ENCODE measurements around the gene DYRK1B. TPM values are rescaled to one million over a fixed set of nuclear protein-coding genes. Genes with fewer than 3 reads are reported as not detected.

Gene DYRK1B
- total RNA-seq, 1 experiment from 2014 or later = 16.0 TPM

DNA sequence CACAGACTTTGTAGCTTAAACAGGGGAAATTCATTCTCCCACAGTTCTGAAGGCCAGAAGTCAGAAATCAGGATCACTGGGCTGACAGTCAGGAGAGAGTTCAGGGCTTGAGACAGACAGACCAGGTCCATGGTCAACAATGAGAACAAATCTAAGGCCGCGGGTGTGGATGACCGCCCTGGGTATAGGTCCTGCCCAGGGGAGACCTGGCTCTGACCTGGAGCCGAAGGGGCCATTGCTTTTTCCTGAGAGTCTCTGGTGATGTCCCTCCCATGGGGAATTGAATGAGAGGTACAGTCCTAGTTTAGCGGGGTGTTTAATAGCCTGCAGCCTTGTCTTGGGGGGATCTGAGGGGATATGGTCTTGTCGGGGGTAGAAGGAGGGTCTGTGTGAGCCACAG, 37.4 kb upstream of the DYRK1B start:
- intact Hi-C loops (cut with micrococcal nuclease; ENCODE audit: unreplicated experiment) = no loop called here
- ChIA-PET POLR2A (ENCODE audit: low non-redundant PET) (no interaction called here), CTCF (no interaction called here)
- no peak for TF ChIP-seq EZH2 (IDR thresholded peaks at IDR 0.05; ENCODE audit: borderline replicate concordance, low read depth, low read length, poor library complexity, severe bottlenecking)
- TF ChIP-seq, protein P1, sequence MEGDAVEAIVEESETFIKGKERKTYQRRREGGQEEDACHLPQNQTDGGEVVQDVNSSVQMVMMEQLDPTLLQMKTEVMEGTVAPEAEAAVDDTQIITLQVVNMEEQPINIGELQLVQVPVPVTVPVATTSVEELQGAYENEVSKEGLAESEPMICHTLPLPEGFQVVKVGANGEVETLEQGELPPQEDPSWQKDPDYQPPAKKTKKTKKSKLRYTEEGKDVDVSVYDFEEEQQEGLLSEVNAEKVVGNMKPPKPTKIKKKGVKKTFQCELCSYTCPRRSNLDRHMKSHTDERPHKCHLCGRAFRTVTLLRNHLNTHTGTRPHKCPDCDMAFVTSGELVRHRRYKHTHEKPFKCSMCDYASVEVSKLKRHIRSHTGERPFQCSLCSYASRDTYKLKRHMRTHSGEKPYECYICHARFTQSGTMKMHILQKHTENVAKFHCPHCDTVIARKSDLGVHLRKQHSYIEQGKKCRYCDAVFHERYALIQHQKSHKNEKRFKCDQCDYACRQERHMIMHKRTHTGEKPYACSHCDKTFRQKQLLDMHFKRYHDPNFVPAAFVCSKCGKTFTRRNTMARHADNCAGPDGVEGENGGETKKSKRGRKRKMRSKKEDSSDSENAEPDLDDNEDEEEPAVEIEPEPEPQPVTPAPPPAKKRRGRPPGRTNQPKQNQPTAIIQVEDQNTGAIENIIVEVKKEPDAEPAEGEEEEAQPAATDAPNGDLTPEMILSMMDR (conservative IDR thresholded peaks at IDR 0.05; ENCODE audit: low read depth, low read length) = no peak
- no peak for DNase-seq (ENCODE audit: low spot score)
- BruUV-seq (replicated peaks) = no TSS peak
- Histone ChIP-seq H3K9me3 (ENCODE audit: low read depth, low read length, poor library complexity, severe bottlenecking) (no peaks in the 10 kb centered on the region), H3K27ac (ENCODE audit: low read depth, low read length, poor library complexity, severe bottlenecking) (no peak overlapping the region), H3K36me3 (ENCODE audit: insufficient read depth, low read length, poor library complexity, severe bottlenecking) (peaks cover 4% of the 10 kb centered on the region), H3K4me1 (ENCODE audit: insufficient read depth, low read length, poor library complexity, severe bottlenecking) (no peaks in the 10 kb centered on the region), H3K4me3 (ENCODE audit: low read depth, low read length, poor library complexity, severe bottlenecking) (no peak overlapping the region), H3K27me3 (replicated peaks; ENCODE audit: insufficient read depth, low read depth, low read length, poor library complexity) (no peaks in the 10 kb centered on the region)

DNA sequence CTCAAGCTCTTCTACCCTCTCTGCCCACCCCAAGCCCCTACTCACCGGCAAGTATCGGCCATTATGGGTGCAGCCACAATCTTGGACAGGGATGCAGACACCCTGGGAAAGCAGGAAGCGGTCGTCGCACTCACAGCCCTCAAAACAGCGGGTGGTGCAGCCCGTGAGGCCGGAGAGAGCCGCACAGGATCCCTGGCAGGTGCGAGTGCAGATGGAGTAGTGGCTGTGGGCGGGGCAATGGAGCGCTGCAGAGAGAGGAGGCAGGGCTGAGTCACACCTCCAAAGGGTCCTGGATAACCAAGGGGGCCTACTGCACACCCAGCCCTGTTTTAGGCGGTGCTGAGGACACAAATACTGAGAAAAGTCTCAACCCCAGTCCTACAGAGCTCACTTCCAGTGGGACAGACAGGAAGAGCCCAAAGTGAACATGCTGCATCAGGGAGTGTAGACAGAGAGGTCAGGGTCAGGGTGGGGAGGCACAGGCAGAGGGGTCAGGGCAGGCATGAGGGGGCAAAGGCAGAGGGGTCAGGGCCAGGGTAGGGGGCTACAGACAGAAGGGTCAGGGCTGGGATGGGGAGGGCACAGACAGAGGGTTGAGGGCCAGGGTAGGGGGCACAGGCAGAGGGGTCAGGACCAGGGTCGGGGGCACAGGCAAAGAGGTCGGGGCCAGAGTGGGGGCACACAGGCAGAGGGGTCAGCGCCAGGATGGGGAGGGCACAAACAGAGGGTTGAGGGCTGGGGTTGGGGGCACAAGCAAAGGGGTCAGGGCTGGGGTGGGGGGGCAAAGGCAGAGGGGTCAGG, 36.4 kb upstream of the DYRK1B start:
- TF ChIP-seq, protein P1 (conservative IDR thresholded peaks at IDR 0.05; ENCODE audit: low read depth, low read length) = no peak
- TF ChIP-seq EZH2 (IDR thresholded peaks at IDR 0.05; ENCODE audit: borderline replicate concordance, low read depth, low read length, poor library complexity, severe bottlenecking) = no peak
- no peak for DNase-seq (ENCODE audit: low spot score)
- no peak overlapping the region for H3K4me3 ChIP-seq (ENCODE audit: low read depth, low read length, poor library complexity, severe bottlenecking)
- intact Hi-C loops (cut with micrococcal nuclease; ENCODE audit: unreplicated experiment) = no loop called here
- ChIA-PET POLR2A (ENCODE audit: low non-redundant PET) (no interaction called here), CTCF (no interaction called here)
- H3K36me3 ChIP-seq (ENCODE audit: insufficient read depth, low read length, poor library complexity, severe bottlenecking) = peaks cover 4% of the 10 kb centered on the region
- H3K4me1 ChIP-seq (ENCODE audit: insufficient read depth, low read length, poor library complexity, severe bottlenecking) = no peaks in the 10 kb centered on the region
- H3K27ac ChIP-seq (ENCODE audit: low read depth, low read length, poor library complexity, severe bottlenecking) = no peak overlapping the region
- no TSS peak for BruUV-seq (replicated peaks)
- no peaks in the 10 kb centered on the region for H3K9me3 ChIP-seq (ENCODE audit: low read depth, low read length, poor library complexity, severe bottlenecking)
- H3K27me3 ChIP-seq (replicated peaks; ENCODE audit: insufficient read depth, low read depth, low read length, poor library complexity) = no peaks in the 10 kb centered on the region

DNA sequence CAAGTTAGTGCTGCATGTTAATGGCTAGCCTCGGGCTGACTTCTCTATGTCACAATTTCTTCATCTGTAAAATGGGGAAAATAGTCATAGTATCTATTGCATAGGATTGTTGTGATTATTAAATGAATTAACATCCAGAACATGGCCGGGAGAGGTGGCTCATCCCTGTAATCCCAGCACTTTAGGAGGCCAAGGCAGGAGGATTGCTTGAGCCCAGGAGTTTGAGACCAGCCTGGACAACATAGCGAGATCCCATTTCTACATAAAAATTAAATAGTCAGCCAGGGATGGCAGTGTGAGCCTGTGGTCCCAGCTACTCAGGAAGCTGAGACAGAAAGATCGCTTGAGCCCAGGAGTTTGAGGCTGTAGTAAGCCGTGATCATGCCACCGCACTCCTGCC, 34.0 kb upstream of the DYRK1B start:
- Histone ChIP-seq H3K4me1 (ENCODE audit: insufficient read depth, low read length, poor library complexity, severe bottlenecking) (no peaks in the 10 kb centered on the region), H3K27ac (ENCODE audit: low read depth, low read length, poor library complexity, severe bottlenecking) (no peak overlapping the region), H3K36me3 (ENCODE audit: insufficient read depth, low read length, poor library complexity, severe bottlenecking) (peaks cover 4% of the 10 kb centered on the region), H3K27me3 (replicated peaks; ENCODE audit: insufficient read depth, low read depth, low read length, poor library complexity) (no peaks in the 10 kb centered on the region), H3K9me3 (ENCODE audit: low read depth, low read length, poor library complexity, severe bottlenecking) (no peaks in the 10 kb centered on the region), H3K4me3 (ENCODE audit: low read depth, low read length, poor library complexity, severe bottlenecking) (no peak overlapping the region)
- intact Hi-C loops (cut with micrococcal nuclease; ENCODE audit: unreplicated experiment) = no loop called here
- TF ChIP-seq, protein P1 (conservative IDR thresholded peaks at IDR 0.05; ENCODE audit: low read depth, low read length) = no peak
- TF ChIP-seq EZH2 (IDR thresholded peaks at IDR 0.05; ENCODE audit: borderline replicate concordance, low read depth, low read length, poor library complexity, severe bottlenecking) = no peak
- BruUV-seq (replicated peaks) = no TSS peak
- POLR2A ChIA-PET (ENCODE audit: low non-redundant PET) = no interaction called here
- CTCF ChIA-PET = no interaction called here
- DNase-seq (ENCODE audit: low spot score) = no peak

Data from A673 (cell line).